Measurements from ENCODE around the gene ARPC3.

DNA sequence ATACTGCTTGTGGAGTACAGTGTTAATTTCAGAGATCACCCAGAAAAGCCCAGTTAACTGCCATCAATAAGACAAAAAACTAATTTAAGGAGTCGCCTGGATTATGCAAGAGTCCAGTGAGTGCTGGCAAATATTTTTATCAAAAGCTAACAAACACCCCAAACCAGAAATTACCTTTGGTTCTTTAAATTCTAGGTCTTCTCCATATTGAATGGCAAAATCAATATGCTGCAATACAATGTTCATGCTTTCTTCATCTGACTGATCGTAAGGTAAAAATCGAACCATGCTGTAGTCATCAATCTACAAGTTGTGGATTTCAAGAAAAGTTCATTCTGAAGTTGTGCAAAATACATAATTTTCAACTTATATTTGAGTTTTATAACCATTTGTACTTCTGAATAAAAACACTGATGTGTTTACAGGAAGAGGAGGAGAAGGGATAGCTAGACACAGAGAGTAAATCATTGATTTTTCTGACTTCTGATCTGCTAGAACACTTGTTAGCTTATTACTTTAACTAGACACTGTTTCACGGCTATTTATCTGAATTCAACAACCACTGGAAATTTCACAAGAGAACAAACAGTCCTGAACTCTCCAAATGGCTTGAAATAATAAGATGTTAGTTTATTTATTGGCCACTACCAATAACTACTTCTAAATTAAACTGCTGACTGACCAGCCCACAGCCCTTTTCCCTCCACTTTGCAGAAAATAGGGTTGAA is 3.6 kb upstream of the ARPC3 start:
- TF ChIP-seq, protein P1, sequence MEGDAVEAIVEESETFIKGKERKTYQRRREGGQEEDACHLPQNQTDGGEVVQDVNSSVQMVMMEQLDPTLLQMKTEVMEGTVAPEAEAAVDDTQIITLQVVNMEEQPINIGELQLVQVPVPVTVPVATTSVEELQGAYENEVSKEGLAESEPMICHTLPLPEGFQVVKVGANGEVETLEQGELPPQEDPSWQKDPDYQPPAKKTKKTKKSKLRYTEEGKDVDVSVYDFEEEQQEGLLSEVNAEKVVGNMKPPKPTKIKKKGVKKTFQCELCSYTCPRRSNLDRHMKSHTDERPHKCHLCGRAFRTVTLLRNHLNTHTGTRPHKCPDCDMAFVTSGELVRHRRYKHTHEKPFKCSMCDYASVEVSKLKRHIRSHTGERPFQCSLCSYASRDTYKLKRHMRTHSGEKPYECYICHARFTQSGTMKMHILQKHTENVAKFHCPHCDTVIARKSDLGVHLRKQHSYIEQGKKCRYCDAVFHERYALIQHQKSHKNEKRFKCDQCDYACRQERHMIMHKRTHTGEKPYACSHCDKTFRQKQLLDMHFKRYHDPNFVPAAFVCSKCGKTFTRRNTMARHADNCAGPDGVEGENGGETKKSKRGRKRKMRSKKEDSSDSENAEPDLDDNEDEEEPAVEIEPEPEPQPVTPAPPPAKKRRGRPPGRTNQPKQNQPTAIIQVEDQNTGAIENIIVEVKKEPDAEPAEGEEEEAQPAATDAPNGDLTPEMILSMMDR (IDR thresholded peaks at IDR 0.05) = no peak
- TF ChIP-seq POLR2A (IDR thresholded peaks at IDR 0.05) = no peak

All from body of pancreas (tissue), 4 donors.